PC-9 (cell line): ENCODE measurements around the gene ASPN. TPM values are rescaled to one million over a fixed set of nuclear protein-coding genes. Genes with fewer than 3 reads are reported as not detected.

Experiments
- BruUV-seq: library from RNA; stranded (reverse); fragments of 400-500 nt; replicated peaks from 2 replicates; lab custom pipeline; 2021; lab: Mats Ljungman, UMichigan
- CTCF ChIA-PET: fragments of 300-600 bp; sonication (Branson Sonifier 250); formaldehyde crosslinking; loops from one replicate; lab custom pipeline; 2022; ENCODE audit warnings: antibody characterized with exemption; lab: Charles Lee
- POLR2A ChIA-PET: fragments of 300-600 bp; sonication (Branson Sonifier 250); formaldehyde crosslinking; loops from one replicate; lab custom pipeline; 2022; ENCODE audit warnings: antibody characterized with exemption; ENCODE audit not compliant: unreplicated experiment; lab: Charles Lee
- DNase-seq, 2 experiments: peaks; one replicate each; pipeline versions ENCODE4 v3.0.0 to v3.0.0-alpha.2; 2015 to 2022; ENCODE audit warnings: mixed read lengths in 1 of 2
- H2AFZ ChIP-seq: fragments of 200-600 bp; sonication (generic); 2 replicates; pipeline ENCODE4 v1.8.1; 2017; ENCODE audit warnings: antibody characterized with exemption
- H3F3A ChIP-seq: fragments of 200-600 bp; sonication (generic); 2 replicates; pipeline ENCODE4 v1.8.1; 2017; ENCODE audit warnings: antibody characterized with exemption, mild to moderate bottlenecking, low read depth; ENCODE audit not compliant: insufficient read depth
- H3K27ac ChIP-seq: fragments of 200-600 bp; sonication (generic); 2 replicates; pipeline ENCODE4 v1.6.1; 2016; ENCODE audit warnings: mixed run types
- H3K27me3 ChIP-seq: fragments of 200-600 bp; sonication (generic); 2 replicates; pipeline ENCODE4 v1.6.1; 2016; ENCODE audit warnings: low read depth, mixed run types; ENCODE audit not compliant: insufficient read depth
- H3K36me3 ChIP-seq: fragments of 200-600 bp; sonication (generic); 2 replicates; pipeline ENCODE4 v1.6.1; 2016; ENCODE audit warnings: low read depth, mixed run types
- H3K4me1 ChIP-seq: fragments of 200-600 bp; sonication (generic); replicated peaks from 2 replicates; pipeline ENCODE4 v1.6.1; 2016; ENCODE audit warnings: mixed run types; ENCODE audit not compliant: insufficient read depth
- H3K4me2 ChIP-seq: fragments of 200-600 bp; sonication (generic); 2 replicates; pipeline ENCODE4 v1.6.1; 2017; ENCODE audit warnings: mixed run types
- H3K4me3 ChIP-seq: fragments of 200-600 bp; sonication (generic); 2 replicates; pipeline ENCODE4 v1.6.1; 2016; ENCODE audit warnings: mixed run types
- H3K79me2 ChIP-seq: fragments of 200-600 bp; sonication (generic); 2 replicates; pipeline ENCODE4 v1.6.1; 2017; ENCODE audit warnings: low read depth, mixed run types
- H3K9me2 ChIP-seq: fragments of 200-600 bp; sonication (generic); 2 replicates; pipeline ENCODE4 v1.8.1; 2017; ENCODE audit warnings: mild to moderate bottlenecking; ENCODE audit not compliant: insufficient read depth
- H3K9me3 ChIP-seq: fragments of 200-600 bp; sonication (generic); 2 replicates; pipeline ENCODE4 v1.8.1; 2016; ENCODE audit warnings: low read depth; ENCODE audit not compliant: insufficient read depth
- H4K20me1 ChIP-seq: fragments of 200-600 bp; sonication (generic); 2 replicates; pipeline ENCODE4 v1.8.1; 2017; ENCODE audit not compliant: insufficient read depth
- EZH2 ChIP-seq: fragments of 200-600 bp; sonication (generic); IDR thresholded peaks from 2 replicates; pipeline ENCODE4 v1.8.0; 2017; ENCODE audit warnings: antibody characterized with exemption, low read depth
- intact Hi-C: fragments of 100-400 bp; cut with micrococcal nuclease; formaldehyde crosslinking; loops from one replicate; pipeline ENCODE4 v1.10.0; 2022; ENCODE audit not compliant: unreplicated experiment
- total RNA-seq: library from RNA; stranded (reverse); gene quantifications from 2 replicates; pipeline ENCODE4 v1.2.3, GENCODE V29; 2021
- TF ChIP-seq, protein P1 (sequence below): fragments of 200-600 bp; sonication (generic); conservative IDR thresholded peaks from 2 replicates; pipeline ENCODE4 v1.6.1; 2017; ENCODE audit warnings: mixed run types, antibody characterized with exemption, mild to moderate bottlenecking, moderate library complexity

The ASPN gene
- total RNA-seq, 1 experiment from 2014 or later = not detected

DNA sequence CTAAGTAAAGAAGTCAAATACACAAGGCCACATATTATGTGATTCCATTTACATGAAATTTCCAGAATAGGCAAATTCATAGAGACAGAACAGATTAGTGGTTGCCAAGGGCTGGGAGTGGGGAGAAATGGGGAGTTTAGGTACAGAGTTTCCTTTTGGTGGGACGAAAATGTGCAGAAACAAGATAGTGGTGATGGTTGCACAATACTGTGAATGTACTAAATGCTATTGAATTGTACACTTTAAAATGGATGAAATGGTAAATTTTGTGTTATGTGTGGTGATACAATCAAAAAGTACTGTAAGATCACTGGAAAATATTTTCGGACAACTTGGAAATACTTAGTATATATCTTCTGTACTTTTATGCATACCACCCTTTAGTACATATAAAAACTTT lies 38.5 kb upstream of the ASPN start:
- H3K4me3 ChIP-seq = no peak overlapping the region
- H3K27ac ChIP-seq = no peak overlapping the region
- no peaks in the 10 kb centered on the region for H4K20me1 ChIP-seq
- no peak for DNase-seq
- no peaks in the 10 kb centered on the region for H3K27me3 ChIP-seq
- ChIA-PET POLR2A (no interaction called here), CTCF (no interaction called here)
- no peaks in the 10 kb centered on the region for H3K9me2 ChIP-seq
- BruUV-seq = no TSS peak
- no peaks in the 10 kb centered on the region for H3F3A ChIP-seq
- H3K4me2 ChIP-seq = no peak overlapping the region
- no peaks in the 10 kb centered on the region for H3K4me1 ChIP-seq
- no peak for TF ChIP-seq EZH2
- TF ChIP-seq, protein P1, sequence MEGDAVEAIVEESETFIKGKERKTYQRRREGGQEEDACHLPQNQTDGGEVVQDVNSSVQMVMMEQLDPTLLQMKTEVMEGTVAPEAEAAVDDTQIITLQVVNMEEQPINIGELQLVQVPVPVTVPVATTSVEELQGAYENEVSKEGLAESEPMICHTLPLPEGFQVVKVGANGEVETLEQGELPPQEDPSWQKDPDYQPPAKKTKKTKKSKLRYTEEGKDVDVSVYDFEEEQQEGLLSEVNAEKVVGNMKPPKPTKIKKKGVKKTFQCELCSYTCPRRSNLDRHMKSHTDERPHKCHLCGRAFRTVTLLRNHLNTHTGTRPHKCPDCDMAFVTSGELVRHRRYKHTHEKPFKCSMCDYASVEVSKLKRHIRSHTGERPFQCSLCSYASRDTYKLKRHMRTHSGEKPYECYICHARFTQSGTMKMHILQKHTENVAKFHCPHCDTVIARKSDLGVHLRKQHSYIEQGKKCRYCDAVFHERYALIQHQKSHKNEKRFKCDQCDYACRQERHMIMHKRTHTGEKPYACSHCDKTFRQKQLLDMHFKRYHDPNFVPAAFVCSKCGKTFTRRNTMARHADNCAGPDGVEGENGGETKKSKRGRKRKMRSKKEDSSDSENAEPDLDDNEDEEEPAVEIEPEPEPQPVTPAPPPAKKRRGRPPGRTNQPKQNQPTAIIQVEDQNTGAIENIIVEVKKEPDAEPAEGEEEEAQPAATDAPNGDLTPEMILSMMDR = no peak
- no peak overlapping the region for H2AFZ ChIP-seq
- H3K36me3 ChIP-seq = no peaks in the 10 kb centered on the region
- intact Hi-C loops = no loop called here
- H3K9me3 ChIP-seq = no peaks in the 10 kb centered on the region
- H3K79me2 ChIP-seq = no peaks in the 10 kb centered on the region

DNA sequence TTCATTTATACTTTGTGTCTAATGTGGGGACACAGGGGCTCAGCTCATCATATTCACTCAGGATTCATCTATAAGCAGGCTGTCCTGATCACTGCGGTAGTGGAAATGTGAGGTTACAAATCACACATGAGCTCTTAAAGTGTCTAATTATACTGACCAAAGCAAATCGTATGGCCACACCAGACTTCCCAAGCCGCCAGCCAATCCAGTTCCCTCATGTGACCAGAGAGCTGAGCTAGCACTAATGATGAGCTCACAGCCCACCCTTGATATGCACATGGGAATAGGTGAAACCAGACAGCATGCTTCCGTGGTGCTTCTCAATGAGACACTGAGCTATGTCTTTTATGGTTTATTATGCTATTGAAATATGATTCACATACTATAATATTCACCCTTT lies 35.9 kb upstream of the ASPN start:
- Histone ChIP-seq H3F3A (no peaks in the 10 kb centered on the region), H2AFZ (no peak overlapping the region), H3K4me2 (no peak overlapping the region), H3K4me3 (no peak overlapping the region), H3K27ac (no peak overlapping the region), H3K9me3 (no peaks in the 10 kb centered on the region), H3K79me2 (no peaks in the 10 kb centered on the region), H3K4me1 (no peaks in the 10 kb centered on the region), H4K20me1 (no peaks in the 10 kb centered on the region), H3K27me3 (no peaks in the 10 kb centered on the region), H3K36me3 (no peaks in the 10 kb centered on the region), H3K9me2 (no peaks in the 10 kb centered on the region)
- no peak for TF ChIP-seq EZH2
- TF ChIP-seq, protein P1 = no peak
- DNase-seq = no peak
- ChIA-PET POLR2A (no interaction called here), CTCF (no interaction called here)
- BruUV-seq = no TSS peak
- intact Hi-C loops = no loop called here

DNA sequence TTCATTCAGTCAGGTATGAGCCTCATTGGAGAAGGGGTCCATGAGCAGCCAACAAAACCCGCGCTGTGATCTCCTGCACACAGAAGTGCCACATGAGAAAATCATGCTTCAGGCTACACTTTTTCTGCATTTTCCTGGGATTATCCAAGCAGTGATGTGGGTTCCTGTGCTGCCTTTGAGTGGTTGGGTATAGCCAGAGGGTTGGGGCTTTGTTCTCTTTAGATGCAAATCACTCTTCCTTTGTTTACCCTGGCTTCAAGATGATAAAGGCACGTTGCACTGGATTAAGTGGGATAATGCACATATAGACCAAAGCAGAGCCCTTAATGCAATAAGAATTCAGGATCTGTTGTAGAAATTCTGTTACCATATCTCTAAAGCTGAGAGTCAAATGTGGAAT lies 34.7 kb upstream of the ASPN start:
- BruUV-seq = no TSS peak
- Histone ChIP-seq H3K27ac (no peak overlapping the region), H3K79me2 (no peaks in the 10 kb centered on the region), H3K9me3 (no peaks in the 10 kb centered on the region), H3K9me2 (no peaks in the 10 kb centered on the region), H3K36me3 (no peaks in the 10 kb centered on the region), H3K4me1 (no peaks in the 10 kb centered on the region), H2AFZ (no peak overlapping the region), H3K27me3 (no peaks in the 10 kb centered on the region), H3F3A (no peaks in the 10 kb centered on the region), H3K4me2 (no peak overlapping the region), H4K20me1 (no peaks in the 10 kb centered on the region), H3K4me3 (no peak overlapping the region)
- no peak for DNase-seq
- intact Hi-C loops = no loop called here
- CTCF ChIA-PET = no interaction called here
- POLR2A ChIA-PET = no interaction called here
- TF ChIP-seq, protein P1 = no peak
- no peak for TF ChIP-seq EZH2
